Measurements from ENCODE around the gene MRPL9.

MRPL9 gene

GRCh38 chr1:151733126-151733525 is 30.2 kb downstream of the MRPL9 start:
- Histone ChIP-seq H3K27me3 (ENCODE audit: control insufficient read depth in 1 of 2, insufficient read depth in 2 of 2, low read length in 2 of 2) (no peaks in the 10 kb centered on the region), H3K36me3 (ENCODE audit: control insufficient read depth in 2 of 2, insufficient read depth in 2 of 2, low read length in 2 of 2) (no peaks in the 10 kb centered on the region), H3K9ac (ENCODE audit: low read length in 2 of 2) (no peak overlapping the region)

GRCh38 chr1:151729966-151730291 is 33.4 kb downstream of the MRPL9 start:
- Histone ChIP-seq H3K27ac (ENCODE audit: low read length) (no peak overlapping the region), H3K4me3 (ENCODE audit: low read length in 2 of 2) (no peak overlapping the region), H3K4me1 (ENCODE audit: control insufficient read depth, insufficient read depth, low read length) (peaks cover 15% of the 10 kb centered on the region), H3K27me3 (ENCODE audit: control insufficient read depth in 1 of 2, insufficient read depth in 2 of 2, low read length in 2 of 2) (no peaks in the 10 kb centered on the region), H3K9me3 (ENCODE audit: control insufficient read depth in 2 of 2, low read length in 2 of 2) (no peaks in the 10 kb centered on the region), H3K36me3 (ENCODE audit: control insufficient read depth in 2 of 2, insufficient read depth in 2 of 2, low read length in 2 of 2) (no peaks in the 10 kb centered on the region), H3K9ac (ENCODE audit: low read length in 2 of 2) (no peak overlapping the region)

More at GRCh38 chr1:151733126-151733525, 30.2 kb downstream of the MRPL9 start:
- H3K4me1 ChIP-seq (ENCODE audit: control insufficient read depth, insufficient read depth, low read length), result peaks cover 9% of the 10 kb centered on the region
- no peaks in the 10 kb centered on the region for H3K9me3 ChIP-seq (ENCODE audit: control insufficient read depth in 2 of 2, low read length in 2 of 2)
- H3K27ac ChIP-seq (ENCODE audit: low read length), result no peak overlapping the region
- H3K4me3 ChIP-seq (ENCODE audit: low read length in 2 of 2), result no peak overlapping the region

GRCh38 chr1:151729157-151729965 is 33.9 kb downstream of the MRPL9 start:
- H3K27ac ChIP-seq (ENCODE audit: low read length), result peak overlapping the region; percentile 96
- H3K9ac ChIP-seq (ENCODE audit: low read length in 2 of 2), result no peak overlapping the region
- H3K27me3 ChIP-seq (ENCODE audit: control insufficient read depth in 1 of 2, insufficient read depth in 2 of 2, low read length in 2 of 2), result no peaks in the 10 kb centered on the region
- H3K36me3 ChIP-seq (ENCODE audit: control insufficient read depth in 2 of 2, insufficient read depth in 2 of 2, low read length in 2 of 2), result no peaks in the 10 kb centered on the region
- H3K4me3 ChIP-seq (ENCODE audit: low read length in 2 of 2), result no peak overlapping the region
- no peaks in the 10 kb centered on the region for H3K9me3 ChIP-seq (ENCODE audit: control insufficient read depth in 2 of 2, low read length in 2 of 2)
- H3K4me1 ChIP-seq (ENCODE audit: control insufficient read depth, insufficient read depth, low read length), result peaks cover 13% of the 10 kb centered on the region

- Histone ChIP-seq H3K27ac (ENCODE audit: low read length) (peak overlapping the region; percentile 96), H3K9me3 (ENCODE audit: control insufficient read depth in 2 of 2, low read length in 2 of 2) (no peaks in the 10 kb centered on the region), H3K4me3 (ENCODE audit: low read length in 2 of 2) (peak overlapping the region; percentile 21 to 64), H3K36me3 (ENCODE audit: control insufficient read depth in 2 of 2, insufficient read depth in 2 of 2, low read length in 2 of 2) (no peaks in the 10 kb centered on the region), H3K27me3 (ENCODE audit: control insufficient read depth in 1 of 2, insufficient read depth in 2 of 2, low read length in 2 of 2) (no peaks in the 10 kb centered on the region), H3K4me1 (ENCODE audit: control insufficient read depth, insufficient read depth, low read length) (peaks cover 13% of the 10 kb centered on the region), H3K9ac (ENCODE audit: low read length in 2 of 2) (peak overlapping the region; percentile 79 to 85)
These were observed 34.9 kb downstream of the MRPL9 start for GRCh38 chr1:151728151-151729054.

GRCh38 chr1:151723726-151724370 is 39.4 kb downstream of the MRPL9 start:
- Histone ChIP-seq H3K36me3 (ENCODE audit: control insufficient read depth in 2 of 2, insufficient read depth in 2 of 2, low read length in 2 of 2) (no peaks in the 10 kb centered on the region), H3K9ac (ENCODE audit: low read length in 2 of 2) (no peak overlapping the region), H3K4me3 (ENCODE audit: low read length in 2 of 2) (no peak overlapping the region), H3K9me3 (ENCODE audit: control insufficient read depth in 2 of 2, low read length in 2 of 2) (no peaks in the 10 kb centered on the region), H3K27ac (ENCODE audit: low read length) (no peak overlapping the region), H3K27me3 (ENCODE audit: control insufficient read depth in 1 of 2, insufficient read depth in 2 of 2, low read length in 2 of 2) (no peaks in the 10 kb centered on the region), H3K4me1 (ENCODE audit: control insufficient read depth, insufficient read depth, low read length) (peaks cover 34% of the 10 kb centered on the region)

GRCh38 chr1:151721788-151722510 is 41.3 kb downstream of the MRPL9 start:
- peak overlapping the region; percentile 65 to 70 for H3K4me3 ChIP-seq (ENCODE audit: low read length in 2 of 2)
- no peak overlapping the region for H3K27ac ChIP-seq (ENCODE audit: low read length)
- peaks cover 37% of the 10 kb centered on the region for H3K4me1 ChIP-seq (ENCODE audit: control insufficient read depth, insufficient read depth, low read length)
- H3K9me3 ChIP-seq (ENCODE audit: control insufficient read depth in 2 of 2, low read length in 2 of 2), result no peaks in the 10 kb centered on the region
- H3K36me3 ChIP-seq (ENCODE audit: control insufficient read depth in 2 of 2, insufficient read depth in 2 of 2, low read length in 2 of 2), result no peaks in the 10 kb centered on the region
- peaks cover 1 to 4% of the 10 kb centered on the region in 2 donors for H3K27me3 ChIP-seq (ENCODE audit: control insufficient read depth in 1 of 2, insufficient read depth in 2 of 2, low read length in 2 of 2)
- H3K9ac ChIP-seq (ENCODE audit: low read length in 2 of 2), result peak overlapping the region; percentile 34 to 60

- Histone ChIP-seq H3K27me3 (ENCODE audit: control insufficient read depth in 1 of 2, insufficient read depth in 2 of 2, low read length in 2 of 2) (peaks cover 4 to 6% of the 10 kb centered on the region in 2 donors), H3K36me3 (ENCODE audit: control insufficient read depth in 2 of 2, insufficient read depth in 2 of 2, low read length in 2 of 2) (no peaks in the 10 kb centered on the region), H3K4me1 (ENCODE audit: control insufficient read depth, insufficient read depth, low read length) (peaks cover 38% of the 10 kb centered on the region), H3K27ac (ENCODE audit: low read length) (peak within 1 kb of the TSS; percentile 84), H3K9me3 (ENCODE audit: control insufficient read depth in 2 of 2, low read length in 2 of 2) (no peaks in the 10 kb centered on the region), H3K9ac (ENCODE audit: low read length in 2 of 2) (peak within 1 kb of the TSS; percentile 57 to 71), H3K4me3 (ENCODE audit: low read length in 2 of 2) (peak within 1 kb of the TSS; percentile 65 to 73)
These were observed 42.1 kb downstream of the MRPL9 start, which contains the start of gene RIIAD1 for GRCh38 chr1:151720974-151721787. Gene RIIAD1, plus strand, starts transcription at chr1:151721522. Its CDS starts 15 bp downstream, at chr1:151721537.

- H3K27me3 ChIP-seq (ENCODE audit: control insufficient read depth in 1 of 2, insufficient read depth in 2 of 2, low read length in 2 of 2), result peaks cover 9 to 10% of the 10 kb centered on the region in 2 donors
- peak overlapping the region; percentile 57 to 71 for H3K9ac ChIP-seq (ENCODE audit: low read length in 2 of 2)
- H3K4me3 ChIP-seq (ENCODE audit: low read length in 2 of 2), result peak overlapping the region; percentile 61 to 73
- no peaks in the 10 kb centered on the region for H3K9me3 ChIP-seq (ENCODE audit: control insufficient read depth in 2 of 2, low read length in 2 of 2)
- H3K4me1 ChIP-seq (ENCODE audit: control insufficient read depth, insufficient read depth, low read length), result peaks cover 38% of the 10 kb centered on the region
- peak overlapping the region; percentile 84 for H3K27ac ChIP-seq (ENCODE audit: low read length)
- H3K36me3 ChIP-seq (ENCODE audit: control insufficient read depth in 2 of 2, insufficient read depth in 2 of 2, low read length in 2 of 2), result no peaks in the 10 kb centered on the region
These were observed 42.7 kb downstream of the MRPL9 start for GRCh38 chr1:151720554-151720953.

GRCh38 chr1:151720125-151720524 is 43.2 kb downstream of the MRPL9 start:
- H3K36me3 ChIP-seq (ENCODE audit: control insufficient read depth in 2 of 2, insufficient read depth in 2 of 2, low read length in 2 of 2), result no peaks in the 10 kb centered on the region
- peaks cover 38% of the 10 kb centered on the region for H3K4me1 ChIP-seq (ENCODE audit: control insufficient read depth, insufficient read depth, low read length)
- peak overlapping the region; percentile 61 to 73 for H3K4me3 ChIP-seq (ENCODE audit: low read length in 2 of 2)
- no peaks in the 10 kb centered on the region for H3K9me3 ChIP-seq (ENCODE audit: control insufficient read depth in 2 of 2, low read length in 2 of 2)
- peak overlapping the region; percentile 57 to 71 for H3K9ac ChIP-seq (ENCODE audit: low read length in 2 of 2)
- peaks cover 9 to 10% of the 10 kb centered on the region in 2 donors for H3K27me3 ChIP-seq (ENCODE audit: control insufficient read depth in 1 of 2, insufficient read depth in 2 of 2, low read length in 2 of 2)
- H3K27ac ChIP-seq (ENCODE audit: low read length), result peak overlapping the region; percentile 84
